ENCODE measurements around the gene AMY1C. TPM values are rescaled to one million over a fixed set of nuclear protein-coding genes. Genes with fewer than 3 reads are reported as not detected.
A peak's percentile ranks its signal among the peaks of the same experiment; 100 is the strongest.

Gene AMY1C
- total RNA-seq, 1 donor from 2014 or later: not detected

- H3K36me3 Mint-ChIP-seq (ENCODE audit: low read depth): no peaks in the 10 kb centered on the region
- no peaks in the 10 kb centered on the region for H3K27me3 Mint-ChIP-seq
- no peaks in the 10 kb centered on the region for H3K4me1 Mint-ChIP-seq
- POLR2A ChIA-PET: no interaction called here
- CTCF ChIA-PET: no interaction called here
- DNase-seq (no peak), ATAC-seq (ENCODE audit: low read depth) (no peak)
- intact Hi-C loops (cut with micrococcal nuclease): no loop called here
- H3K9me3 Mint-ChIP-seq: peaks cover 5% of the 10 kb centered on the region
- no peak for TF ChIP-seq CTCF (IDR thresholded peaks at IDR 0.05)
- H3K27ac Mint-ChIP-seq: no peak overlapping the region
- H3K4me3 Mint-ChIP-seq: no peak overlapping the region
Measured at GRCh38 chr1:103761896-103762295, 12.2 kb downstream of the AMY1C start.

- H3K27ac Mint-ChIP-seq: no peak overlapping the region
- peaks cover 10% of the 10 kb centered on the region for H3K4me1 Mint-ChIP-seq
- H3K4me3 Mint-ChIP-seq: no peak overlapping the region
- no peaks in the 10 kb centered on the region for H3K27me3 Mint-ChIP-seq
- no peaks in the 10 kb centered on the region for H3K9me3 Mint-ChIP-seq
- intact Hi-C loops (cut with micrococcal nuclease): no loop called here
- H3K36me3 Mint-ChIP-seq (ENCODE audit: low read depth): no peaks in the 10 kb centered on the region
- POLR2A ChIA-PET: no interaction called here
- no peak for TF ChIP-seq CTCF (IDR thresholded peaks at IDR 0.05)
- no peak for DNase-seq
- CTCF ChIA-PET: no interaction called here
- no peak for ATAC-seq (ENCODE audit: low read depth)
Measured at GRCh38 chr1:103779932-103780331, 30.2 kb downstream of the AMY1C start.

GRCh38 chr1:103783944-103784377 is 34.3 kb downstream of the AMY1C start:
- no peak for DNase-seq
- Mint-ChIP-seq H3K36me3 (ENCODE audit: low read depth) (no peaks in the 10 kb centered on the region), H3K4me3 (no peak overlapping the region), H3K27ac (no peak overlapping the region), H3K4me1 (peaks cover 10% of the 10 kb centered on the region), H3K9me3 (no peaks in the 10 kb centered on the region), H3K27me3 (no peaks in the 10 kb centered on the region)
- POLR2A ChIA-PET: no interaction called here
- no peak for TF ChIP-seq CTCF (IDR thresholded peaks at IDR 0.05)
- peak; percentile 34 for ATAC-seq (ENCODE audit: low read depth)
- intact Hi-C loops (cut with micrococcal nuclease): no loop called here
- CTCF ChIA-PET: no interaction called here

GRCh38 chr1:103788377-103788776 is 38.7 kb downstream of the AMY1C start:
- ATAC-seq (ENCODE audit: low read depth): no peak

GRCh38 chr1:103790172-103790571 is 40.5 kb downstream of the AMY1C start:
- peaks cover 2% of the 10 kb centered on the region for H3K9me3 Mint-ChIP-seq
- no peak overlapping the region for H3K4me3 Mint-ChIP-seq
- H3K27me3 Mint-ChIP-seq: no peaks in the 10 kb centered on the region
- H3K36me3 Mint-ChIP-seq (ENCODE audit: low read depth): no peaks in the 10 kb centered on the region
- DNase-seq (no peak), ATAC-seq (ENCODE audit: low read depth) (no peak)
- CTCF ChIA-PET: no interaction called here
- intact Hi-C loops (cut with micrococcal nuclease): no loop called here
- POLR2A ChIA-PET: no interaction called here
- TF ChIP-seq CTCF (IDR thresholded peaks at IDR 0.05): no peak
- no peak overlapping the region for H3K27ac Mint-ChIP-seq
- no peaks in the 10 kb centered on the region for H3K4me1 Mint-ChIP-seq

More at GRCh38 chr1:103788377-103788776, 38.7 kb downstream of the AMY1C start:
- Mint-ChIP-seq H3K27ac (no peak overlapping the region), H3K4me3 (no peak overlapping the region), H3K27me3 (no peaks in the 10 kb centered on the region), H3K36me3 (ENCODE audit: low read depth) (no peaks in the 10 kb centered on the region), H3K4me1 (peaks cover 7% of the 10 kb centered on the region), H3K9me3 (no peaks in the 10 kb centered on the region)
- DNase-seq: no peak
- intact Hi-C loops (cut with micrococcal nuclease): no loop called here
- CTCF ChIA-PET: no interaction called here
- POLR2A ChIA-PET: no interaction called here
- TF ChIP-seq CTCF (IDR thresholded peaks at IDR 0.05): no peak

Other genes with a start within 250 kb of the AMY1C start
- gene RNPC3, start 224.2 kb upstream of the AMY1C start, total RNA-seq: 37.1 and 53.3 TPM in 2 replicates
- gene AMY2B, start 178.3 kb upstream of the AMY1C start, total RNA-seq: 17.3 and 19.7 TPM in 2 replicates
- not detected in 2 replicates for gene AMY2A, start 132.5 kb upstream of the AMY1C start, total RNA-seq
- not detected in 2 replicates for gene AMY1A, start 94.1 kb upstream of the AMY1C start, total RNA-seq
- not detected in 2 replicates for gene AMY1B, start 53.7 kb upstream of the AMY1C start, total RNA-seq

Measured in activated B cell treated with CpG ODN at 0.5 μM for 24 hours (primary cell).